Epithelial cell of esophagus (primary cell): ENCODE data around the gene CLEC20A.

Experiments used
- DNase-seq: peaks from one replicate; pipeline ENCODE4 v3.0.0; 2010; ENCODE audit warnings: low read depth
- H3K4me3 ChIP-seq: 2 replicates; pipeline ENCODE4 v1.5.1; 2011; ENCODE audit warnings: mild to moderate bottlenecking, low read length, control low read depth
- TF ChIP-seq, protein P1 (sequence below): IDR thresholded peaks from 2 replicates; pipeline ENCODE4 v1.5.1; 2011; ENCODE audit warnings: low read depth, mild to moderate bottlenecking, low read length, control low read depth, inconsistent platforms; ENCODE audit not compliant: insufficient read depth; ENCODE audit errors: missing control alignments

Gene CLEC20A

DNA sequence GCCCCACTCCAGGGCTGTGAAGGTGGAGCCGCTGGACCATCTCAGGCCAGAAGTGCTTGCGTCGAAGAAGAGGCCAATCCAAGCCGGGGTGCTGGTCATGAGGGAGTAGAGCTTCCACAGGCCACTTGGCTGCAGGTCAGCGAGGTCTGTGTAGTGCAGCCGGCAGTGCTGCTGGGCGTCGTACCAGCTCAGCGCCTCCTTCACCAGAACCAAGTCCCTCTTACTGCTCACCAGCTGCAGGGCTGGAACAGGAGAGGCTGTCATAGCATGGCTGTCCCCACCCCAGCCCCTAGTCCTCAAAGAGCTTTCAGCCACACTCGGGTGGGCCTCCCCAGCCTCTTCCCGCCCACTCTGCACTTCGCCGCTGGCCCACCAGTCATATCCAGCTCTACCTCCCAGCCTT is 2.2 kb downstream of the CLEC20A start:
- DNase-seq: no peak
- H3K4me3 ChIP-seq: no peak overlapping the region
- TF ChIP-seq, protein P1, sequence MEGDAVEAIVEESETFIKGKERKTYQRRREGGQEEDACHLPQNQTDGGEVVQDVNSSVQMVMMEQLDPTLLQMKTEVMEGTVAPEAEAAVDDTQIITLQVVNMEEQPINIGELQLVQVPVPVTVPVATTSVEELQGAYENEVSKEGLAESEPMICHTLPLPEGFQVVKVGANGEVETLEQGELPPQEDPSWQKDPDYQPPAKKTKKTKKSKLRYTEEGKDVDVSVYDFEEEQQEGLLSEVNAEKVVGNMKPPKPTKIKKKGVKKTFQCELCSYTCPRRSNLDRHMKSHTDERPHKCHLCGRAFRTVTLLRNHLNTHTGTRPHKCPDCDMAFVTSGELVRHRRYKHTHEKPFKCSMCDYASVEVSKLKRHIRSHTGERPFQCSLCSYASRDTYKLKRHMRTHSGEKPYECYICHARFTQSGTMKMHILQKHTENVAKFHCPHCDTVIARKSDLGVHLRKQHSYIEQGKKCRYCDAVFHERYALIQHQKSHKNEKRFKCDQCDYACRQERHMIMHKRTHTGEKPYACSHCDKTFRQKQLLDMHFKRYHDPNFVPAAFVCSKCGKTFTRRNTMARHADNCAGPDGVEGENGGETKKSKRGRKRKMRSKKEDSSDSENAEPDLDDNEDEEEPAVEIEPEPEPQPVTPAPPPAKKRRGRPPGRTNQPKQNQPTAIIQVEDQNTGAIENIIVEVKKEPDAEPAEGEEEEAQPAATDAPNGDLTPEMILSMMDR: no peak

DNA sequence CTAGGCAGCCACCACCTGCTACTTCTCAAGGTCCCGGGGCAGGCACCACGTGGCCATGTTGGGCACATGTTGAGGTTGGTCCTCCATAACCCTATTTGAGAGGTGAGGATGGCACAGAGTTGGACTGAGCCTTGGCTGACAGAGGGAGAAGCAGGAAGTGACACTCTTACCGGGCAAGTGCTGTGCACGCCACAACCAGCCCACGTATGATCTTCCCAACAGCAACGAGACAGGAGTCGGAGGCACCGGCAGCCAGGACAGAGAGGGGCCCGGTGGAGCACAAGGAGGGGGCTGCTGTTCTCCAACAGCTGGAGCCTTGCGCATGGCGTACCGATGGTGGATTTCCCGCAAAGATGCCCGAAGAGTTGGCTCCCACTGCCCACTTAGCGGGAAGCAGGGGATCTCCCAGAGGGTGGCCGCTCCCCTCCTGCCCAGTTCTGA is 3.4 kb downstream of the CLEC20A start:
- TF ChIP-seq, protein P1: no peak
- H3K4me3 ChIP-seq: no peak overlapping the region

DNA sequence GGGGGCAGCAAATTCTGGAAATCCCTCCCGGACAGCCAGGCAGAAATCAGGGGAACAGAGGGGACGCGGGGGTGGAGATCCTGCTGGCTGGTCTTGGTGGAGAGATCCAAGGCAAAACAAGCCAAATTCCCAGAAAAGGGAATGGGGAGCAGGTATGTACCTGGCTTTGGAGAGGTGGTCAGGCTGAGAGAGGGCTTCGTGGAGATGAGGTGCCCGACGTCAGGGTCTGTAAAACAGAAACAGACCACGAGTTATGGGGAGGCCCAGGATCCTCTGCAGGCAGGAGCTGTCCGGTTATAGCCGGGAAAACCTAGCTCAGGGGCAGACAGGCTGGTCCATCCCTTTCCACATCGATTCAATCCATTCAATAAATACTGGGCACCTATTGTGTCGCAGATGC is 4.4 kb downstream of the CLEC20A start:
- TF ChIP-seq, protein P1: no peak
- no peak overlapping the region for H3K4me3 ChIP-seq
- no peak for DNase-seq

More for the DNA sequence above, 3.4 kb downstream of the CLEC20A start:
- no peak for DNase-seq

DNA sequence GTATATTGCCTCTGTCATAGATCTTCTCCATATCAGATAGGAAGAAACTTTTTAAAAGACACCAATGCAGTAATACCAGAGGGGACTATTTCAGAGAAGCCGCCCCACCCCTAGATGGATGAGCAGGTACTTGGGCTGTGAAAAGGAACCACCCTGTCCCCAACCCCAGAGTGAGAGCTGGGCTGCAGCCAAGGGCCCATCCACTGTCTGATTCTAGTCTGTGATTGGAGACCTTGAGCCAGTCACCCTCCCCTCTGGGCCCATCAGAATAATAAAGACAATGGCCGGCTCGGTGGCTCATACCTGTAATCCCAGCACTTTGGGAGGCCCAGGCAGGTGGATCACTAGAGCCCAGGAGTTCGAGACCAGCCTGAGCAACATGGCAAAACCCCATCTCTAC is 5.0 kb downstream of the CLEC20A start:
- TF ChIP-seq, protein P1: no peak

DNA sequence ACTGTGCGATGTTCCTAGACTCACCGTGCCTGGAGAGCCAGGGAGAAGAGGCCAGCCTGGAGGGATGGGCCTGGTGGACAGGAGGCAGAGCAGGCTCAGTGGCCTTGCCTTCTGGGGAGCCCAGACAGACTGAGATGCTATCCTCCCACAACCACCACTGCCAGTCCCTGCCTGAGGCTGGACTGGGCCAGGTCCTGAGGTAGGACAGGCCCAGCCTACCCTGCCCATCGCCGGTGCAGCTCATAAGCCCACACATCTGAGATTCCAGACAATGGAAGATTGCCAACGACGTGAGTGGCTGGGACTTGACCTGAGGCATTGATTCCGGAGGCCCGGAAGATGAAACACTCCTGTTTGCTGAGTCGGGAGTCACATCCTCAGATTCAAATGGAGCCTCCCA is 5.8 kb downstream of the CLEC20A start:
- no peak overlapping the region for H3K4me3 ChIP-seq
- peak; percentile 17 for DNase-seq
- TF ChIP-seq, protein P1: no peak

More for the DNA sequence above, 5.0 kb downstream of the CLEC20A start:
- no peak overlapping the region for H3K4me3 ChIP-seq
- no peak for DNase-seq

DNA sequence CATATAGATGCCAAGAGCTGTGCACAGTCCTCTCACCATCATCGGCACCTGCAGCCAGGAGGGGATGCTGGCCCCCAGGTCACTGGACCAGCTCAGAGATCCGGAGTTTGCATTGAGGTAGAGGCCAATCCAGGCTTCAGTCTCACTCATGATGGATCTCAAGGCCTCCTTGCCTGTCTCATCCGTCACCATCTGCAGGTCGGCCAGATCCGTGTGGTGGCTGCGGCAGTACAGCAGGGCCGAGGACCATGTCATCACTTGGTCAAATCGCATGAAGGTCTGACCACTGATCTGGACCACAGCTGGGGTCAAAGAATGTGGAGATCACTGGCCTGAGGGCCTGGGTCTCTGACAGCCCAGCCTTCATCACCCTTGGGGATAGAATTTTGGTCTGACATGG is 6.6 kb downstream of the CLEC20A start:
- TF ChIP-seq, protein P1: no peak
- DNase-seq: no peak
- H3K4me3 ChIP-seq: no peak overlapping the region

DNA sequence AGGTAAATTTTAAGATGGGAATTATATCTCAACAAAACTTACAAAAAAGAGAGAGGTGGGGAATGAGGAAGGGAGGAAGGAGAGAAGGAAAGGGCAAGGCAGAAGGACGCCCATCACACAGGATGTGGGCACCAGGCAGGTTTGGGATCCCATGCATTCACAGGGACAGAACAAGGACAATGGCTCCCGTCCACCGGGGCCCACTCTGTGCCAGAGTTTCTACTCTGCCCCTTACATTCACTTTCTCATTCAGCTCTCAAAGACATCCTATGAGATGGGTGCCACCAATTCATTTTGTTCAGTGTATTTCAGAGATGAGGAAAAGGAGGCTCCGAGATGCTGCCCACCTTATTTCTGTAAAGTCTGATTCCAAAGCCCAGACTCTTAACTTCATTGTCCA is 7.4 kb downstream of the CLEC20A start:
- DNase-seq: no peak
- TF ChIP-seq, protein P1: no peak
- H3K4me3 ChIP-seq: no peak overlapping the region
